ENCODE measurements around the gene KLHDC8B.

The KLHDC8B gene

GRCh38 chr3:49151610-49152009 lies 19.8 kb upstream of the KLHDC8B start:
- no peak for DNase-seq (ENCODE audit: extremely low spot score)
- POLR2A ChIA-PET, result no interaction called here
- CTCF ChIA-PET, result no interaction called here
- TF ChIP-seq FOXM1 (IDR thresholded peaks at IDR 0.05; ENCODE audit: borderline replicate concordance) (no peak), TARDBP (IDR thresholded peaks at IDR 0.05) (no peak), BHLHE40 (IDR thresholded peaks at IDR 0.05; ENCODE audit: borderline replicate concordance) (no peak), PKNOX1 (IDR thresholded peaks at IDR 0.05) (no peak), CTBP1 (IDR thresholded peaks at IDR 0.05; ENCODE audit: borderline replicate concordance) (no peak), SUZ12 (IDR thresholded peaks at IDR 0.05) (no peak)

- POLR2A ChIA-PET, result interaction anchor here (1.1 to 1.3 kb wide), 2 partner anchors 20 to 33 kb away, joined by 3 read pairs; partner anchors contain the start of gene USP19
- DNase-seq (ENCODE audit: extremely low spot score), result no peak
- CTCF ChIA-PET, result interaction anchor here (1.0 kb wide), 1 partner anchor 18 kb away, joined by 3 read pairs; the partner anchor contains the start of gene KLHDC8B
- TF ChIP-seq ELF4 (IDR thresholded peaks at IDR 0.05) (no peak), FOXK2 (IDR thresholded peaks at IDR 0.05) (no peak)
These were observed 18.0 kb upstream of the KLHDC8B start for GRCh38 chr3:49153349-49153912.

GRCh38 chr3:49157289-49157688 lies 14.1 kb upstream of the KLHDC8B start:
- no peak for TF ChIP-seq TARDBP (IDR thresholded peaks at IDR 0.05)
- no peak for TF ChIP-seq ELF4 (IDR thresholded peaks at IDR 0.05)
- TF ChIP-seq FOXM1 (IDR thresholded peaks at IDR 0.05; ENCODE audit: borderline replicate concordance), result no peak
- no peak for TF ChIP-seq SP1 (IDR thresholded peaks at IDR 0.05)
- no peak for TF ChIP-seq ARNT (IDR thresholded peaks at IDR 0.05)
- no peak for TF ChIP-seq CTBP1 (IDR thresholded peaks at IDR 0.05; ENCODE audit: borderline replicate concordance)
- TF ChIP-seq ZNF384 (IDR thresholded peaks at IDR 0.05), result no peak
- CTCF ChIA-PET, result interaction anchor here (0.7 kb wide), 2 partner anchors 19 to 61 kb away, joined by 3 read pairs; no protein-coding TSS in a partner anchor
- POLR2A ChIA-PET, result interaction anchor here (2.1 to 2.2 kb wide), 2 partner anchors 128 to 183 kb away, joined by 5 read pairs; partner anchors contain the start of genes IMPDH2 and USP4

GRCh38 chr3:49158103-49158709 lies 13.2 kb upstream of the KLHDC8B start:
- CTCF ChIA-PET, result interaction anchor here (0.5 to 1.4 kb wide), 5 partner anchors 19 to 169 kb away, joined by 3 read pairs; no protein-coding TSS in a partner anchor
- TF ChIP-seq BHLHE40 (IDR thresholded peaks at IDR 0.05; ENCODE audit: borderline replicate concordance), result no peak
- TF ChIP-seq TARDBP (IDR thresholded peaks at IDR 0.05), result no peak
- TF ChIP-seq FOXK2 (IDR thresholded peaks at IDR 0.05), result no peak
- TF ChIP-seq ZNF384 (IDR thresholded peaks at IDR 0.05), result no peak
- TF ChIP-seq FOXA1 (IDR thresholded peaks at IDR 0.05), result no peak
- TF ChIP-seq PKNOX1 (IDR thresholded peaks at IDR 0.05), result no peak
- no peak for TF ChIP-seq SP1 (IDR thresholded peaks at IDR 0.05)
- no peak for TF ChIP-seq ARNT (IDR thresholded peaks at IDR 0.05)
- no peak for TF ChIP-seq HDGF (IDR thresholded peaks at IDR 0.05; ENCODE audit: borderline replicate concordance)
- TF ChIP-seq SUZ12 (IDR thresholded peaks at IDR 0.05), result no peak
- TF ChIP-seq CTBP1 (IDR thresholded peaks at IDR 0.05; ENCODE audit: borderline replicate concordance), result no peak
- TF ChIP-seq L3MBTL2 (conservative IDR thresholded peaks at IDR 0.05), result no peak
- no peak for TF ChIP-seq LEF1 (IDR thresholded peaks at IDR 0.05; ENCODE audit: borderline replicate concordance)
- no peak for TF ChIP-seq ELF4 (IDR thresholded peaks at IDR 0.05)
- no peak for TF ChIP-seq NFRKB (IDR thresholded peaks at IDR 0.05)
- TF ChIP-seq FOXM1 (IDR thresholded peaks at IDR 0.05; ENCODE audit: borderline replicate concordance), result no peak
- POLR2A ChIA-PET, result interaction anchor here (2.1 to 2.2 kb wide), 2 partner anchors 129 to 182 kb away, joined by 5 read pairs; partner anchors contain the start of genes IMPDH2 and USP4
- no peak for DNase-seq (ENCODE audit: extremely low spot score)

More at GRCh38 chr3:49157289-49157688, 14.1 kb upstream of the KLHDC8B start:
- no peak for DNase-seq (ENCODE audit: extremely low spot score)

GRCh38 chr3:49158792-49159191 lies 12.6 kb upstream of the KLHDC8B start:
- no peak for TF ChIP-seq ZNF384 (IDR thresholded peaks at IDR 0.05)
- no peak for TF ChIP-seq TARDBP (IDR thresholded peaks at IDR 0.05)
- no peak for TF ChIP-seq SUZ12 (IDR thresholded peaks at IDR 0.05)
- TF ChIP-seq PKNOX1 (IDR thresholded peaks at IDR 0.05), result no peak
- no peak for TF ChIP-seq L3MBTL2 (conservative IDR thresholded peaks at IDR 0.05)
- TF ChIP-seq CTBP1 (IDR thresholded peaks at IDR 0.05; ENCODE audit: borderline replicate concordance), result no peak
- TF ChIP-seq NFRKB (IDR thresholded peaks at IDR 0.05), result no peak
- no peak for DNase-seq (ENCODE audit: extremely low spot score)
- CTCF ChIA-PET, result interaction anchor here (0.5 to 1.4 kb wide), 4 partner anchors 19 to 169 kb away, joined by 3 read pairs; no protein-coding TSS in a partner anchor
- POLR2A ChIA-PET, result interaction anchor here (1.0 to 2.2 kb wide), 2 partner anchors 129 to 152 kb away, joined by 3 to 5 read pairs; partner anchors contain the start of genes IMPDH2 and WDR6

- CTCF ChIA-PET, result interaction anchor here (0.5 kb wide), 1 partner anchor 378 kb away, joined by 3 read pairs; no protein-coding TSS in a partner anchor
- DNase-seq (ENCODE audit: extremely low spot score), result no peak
- no peak for TF ChIP-seq ZNF384 (IDR thresholded peaks at IDR 0.05)
- no peak for TF ChIP-seq LEF1 (IDR thresholded peaks at IDR 0.05; ENCODE audit: borderline replicate concordance)
- TF ChIP-seq ELF4 (IDR thresholded peaks at IDR 0.05), result no peak
- no peak for TF ChIP-seq HDGF (IDR thresholded peaks at IDR 0.05; ENCODE audit: borderline replicate concordance)
- no peak for TF ChIP-seq NFRKB (IDR thresholded peaks at IDR 0.05)
- no peak for TF ChIP-seq FOXK2 (IDR thresholded peaks at IDR 0.05)
- TF ChIP-seq FOXM1 (IDR thresholded peaks at IDR 0.05; ENCODE audit: borderline replicate concordance), result no peak
- no peak for TF ChIP-seq ARNT (IDR thresholded peaks at IDR 0.05)
- POLR2A ChIA-PET, result no interaction called here
These were observed 10.2 kb upstream of the KLHDC8B start for GRCh38 chr3:49161197-49161596.

Measured in HEK293T (cell line).